Measurements from ENCODE around the gene PVR.
"Not testable (repeated sequence)": the region's sequence is repeated elsewhere in the genome, so short reads cannot be mapped to it uniquely, and the experiment has no call there.

The PVR gene

DNA sequence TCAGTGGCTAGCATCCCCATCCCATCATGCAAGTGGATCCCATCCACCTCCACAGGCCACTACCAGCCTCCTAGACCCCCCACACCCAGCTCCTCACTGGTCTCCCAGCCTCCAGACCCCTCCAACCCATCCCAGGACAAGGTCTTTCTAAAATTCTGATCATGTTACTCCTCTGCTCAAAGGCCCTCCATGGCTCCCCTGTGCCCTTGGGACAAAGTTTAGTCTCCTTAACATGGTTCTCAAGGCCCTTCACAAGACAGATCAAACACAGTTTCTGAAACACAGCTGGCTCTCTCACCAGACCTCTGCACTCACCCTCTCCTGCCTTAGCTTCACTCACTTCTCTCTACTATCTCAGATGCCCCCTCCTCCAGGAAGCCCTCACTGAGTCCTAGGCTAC, 36.8 kb downstream of the PVR start:
- no peak for DNase-seq

- DNase-seq: no peak
Measured at GRCh38 chr19:44681992-44682790, 38.5 kb downstream of the PVR start.

DNA sequence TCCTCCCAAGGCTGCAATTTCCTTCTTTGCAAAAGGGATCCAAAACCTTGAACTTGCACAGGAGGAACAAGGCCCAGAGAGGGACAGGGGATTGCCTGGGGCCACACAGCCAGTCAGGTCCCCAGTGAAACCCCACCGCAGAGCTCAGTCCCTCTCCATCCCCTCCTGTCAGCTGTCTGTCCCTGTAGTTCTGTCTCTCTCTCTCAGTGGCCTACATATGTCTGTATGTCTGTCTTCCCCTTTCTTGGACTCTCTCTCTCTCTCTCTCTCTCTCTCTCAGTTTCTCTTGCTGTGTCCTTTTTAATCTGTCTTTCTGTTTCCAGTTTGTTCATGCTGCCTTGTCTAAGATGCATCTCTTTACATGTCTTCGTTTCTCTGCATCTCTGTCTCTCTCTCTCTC, 39.1 kb downstream of the PVR start:
- no peak for DNase-seq

DNA sequence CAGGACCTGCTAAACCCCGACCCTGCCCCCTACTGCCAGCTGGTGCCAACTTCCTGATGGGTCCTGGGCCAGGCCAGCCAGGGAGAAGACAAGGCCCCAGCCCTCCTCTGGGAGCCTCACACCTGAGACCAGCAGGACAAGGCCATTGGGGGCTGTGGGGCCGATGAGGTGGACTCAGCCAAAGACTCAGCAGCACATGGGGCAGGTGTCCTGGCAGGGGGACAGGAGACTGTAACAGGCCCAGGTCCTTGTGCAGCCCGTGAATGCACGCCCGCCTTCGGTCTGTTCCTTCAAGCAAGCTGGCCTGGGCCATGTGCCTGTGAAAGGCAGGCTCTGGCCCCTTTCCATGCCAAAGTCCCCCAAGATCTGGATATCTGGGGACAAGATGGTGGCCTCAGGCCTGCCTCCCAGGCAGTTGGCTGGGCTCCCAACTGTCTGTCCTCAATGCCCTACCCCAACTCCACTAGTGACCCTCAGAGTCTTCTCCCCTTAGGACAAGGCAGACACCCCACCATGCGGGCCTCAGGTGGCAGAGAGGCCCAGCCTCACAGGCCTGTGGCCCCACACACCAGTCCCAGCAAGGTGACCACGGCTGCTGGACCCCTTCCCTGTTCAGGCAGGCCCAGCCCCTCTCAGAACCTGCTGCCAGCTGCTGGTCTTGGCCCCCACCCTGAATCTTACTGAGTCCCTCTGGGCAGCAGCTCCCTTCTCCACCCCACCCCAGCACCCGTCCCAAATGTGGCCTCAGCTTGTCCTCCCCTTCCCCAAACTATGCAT, 39.9 kb downstream of the PVR start:
- DNase-seq: no peak

- not testable (repeated sequence) for DNase-seq
Measured at GRCh38 chr19:44684396-44684795, 40.7 kb downstream of the PVR start.

DNA sequence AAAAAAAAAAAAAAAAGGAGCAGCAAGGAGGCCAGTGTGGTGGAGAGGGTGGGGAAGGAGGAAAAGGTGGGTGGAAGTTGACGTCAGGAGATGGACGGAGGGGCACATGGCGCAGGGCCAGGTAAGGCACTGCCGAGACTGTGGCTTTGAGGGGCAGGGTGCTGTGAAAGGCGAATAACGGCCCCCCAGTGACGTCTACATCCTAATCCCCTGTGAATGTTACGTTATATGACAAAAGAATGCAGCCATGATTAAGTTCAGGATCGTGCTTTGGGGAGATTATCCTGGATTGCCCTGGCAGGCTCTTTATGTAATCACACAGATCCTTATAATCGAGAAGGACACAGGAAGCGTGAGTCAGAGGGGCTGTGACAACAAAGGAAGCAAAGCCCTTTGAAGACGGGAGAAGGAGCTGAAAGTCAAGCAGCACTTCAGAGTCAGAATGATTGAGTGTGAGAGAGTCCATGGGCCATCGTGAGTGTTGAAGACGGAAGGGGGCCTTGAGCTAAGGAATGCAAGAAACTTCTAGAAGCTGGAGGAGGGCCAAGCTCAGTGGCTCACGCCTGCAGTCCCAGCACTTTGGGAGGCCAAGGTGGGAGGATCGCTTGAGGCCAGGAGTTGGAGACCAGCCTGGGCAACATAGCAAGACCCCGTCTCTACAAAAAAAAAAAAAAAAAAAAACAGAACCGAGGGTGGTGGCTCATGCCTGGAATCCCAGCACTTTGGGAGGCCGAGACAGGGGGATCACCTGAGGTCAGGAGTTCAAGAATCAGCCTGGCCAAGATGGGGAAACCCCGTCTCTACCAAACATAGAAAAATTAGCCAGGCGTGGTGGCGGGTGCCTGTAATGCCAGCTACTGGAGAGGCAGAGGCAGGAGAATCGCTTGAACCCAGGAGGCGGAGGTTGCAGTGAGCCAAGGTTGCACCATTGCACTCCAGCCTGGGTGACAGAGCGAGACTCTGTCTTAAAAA, 41.5 kb downstream of the PVR start:
- no peak for DNase-seq

- DNase-seq: no peak
Measured at GRCh38 chr19:44685877-44686276, 42.2 kb downstream of the PVR start.

DNA sequence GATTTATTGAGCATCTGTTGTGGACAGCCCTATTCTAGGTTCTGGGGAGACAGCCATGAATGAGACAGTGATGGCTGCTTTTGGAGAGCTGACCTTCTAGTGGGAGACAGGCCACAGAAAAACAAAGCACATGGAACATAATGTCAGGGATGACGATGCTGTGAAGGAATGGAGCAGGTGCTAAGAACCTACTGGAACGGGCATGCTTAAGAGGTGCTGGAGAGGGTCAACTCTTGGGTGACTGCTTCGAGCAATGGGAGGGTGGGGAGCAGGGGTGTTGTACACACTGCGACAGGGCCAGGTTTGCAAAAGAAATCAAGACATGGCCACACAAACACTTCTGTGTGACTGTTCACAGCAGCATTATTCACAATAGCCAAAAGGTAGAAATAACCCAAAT, 43.2 kb downstream of the PVR start:
- DNase-seq: no peak

DNA sequence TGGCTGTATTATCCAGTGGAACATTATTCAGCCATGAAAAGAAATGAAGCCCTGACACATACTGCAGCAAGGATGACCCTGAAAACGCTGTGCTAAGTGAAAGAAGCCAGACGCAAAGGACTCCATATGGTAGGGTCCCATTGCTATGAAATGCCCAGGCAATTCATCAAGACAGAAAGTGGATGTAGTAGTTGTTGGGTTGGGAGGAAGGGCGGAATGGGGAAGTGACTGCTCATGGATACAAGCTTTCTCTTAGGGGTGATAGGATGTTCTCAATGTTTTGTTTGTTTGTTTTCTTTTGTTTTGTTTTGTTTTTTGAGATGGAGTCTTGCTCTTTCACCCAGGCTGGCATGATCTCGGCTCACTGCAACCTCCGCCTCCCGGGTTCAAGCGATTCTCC, 44.2 kb downstream of the PVR start:
- DNase-seq: no peak

DNA sequence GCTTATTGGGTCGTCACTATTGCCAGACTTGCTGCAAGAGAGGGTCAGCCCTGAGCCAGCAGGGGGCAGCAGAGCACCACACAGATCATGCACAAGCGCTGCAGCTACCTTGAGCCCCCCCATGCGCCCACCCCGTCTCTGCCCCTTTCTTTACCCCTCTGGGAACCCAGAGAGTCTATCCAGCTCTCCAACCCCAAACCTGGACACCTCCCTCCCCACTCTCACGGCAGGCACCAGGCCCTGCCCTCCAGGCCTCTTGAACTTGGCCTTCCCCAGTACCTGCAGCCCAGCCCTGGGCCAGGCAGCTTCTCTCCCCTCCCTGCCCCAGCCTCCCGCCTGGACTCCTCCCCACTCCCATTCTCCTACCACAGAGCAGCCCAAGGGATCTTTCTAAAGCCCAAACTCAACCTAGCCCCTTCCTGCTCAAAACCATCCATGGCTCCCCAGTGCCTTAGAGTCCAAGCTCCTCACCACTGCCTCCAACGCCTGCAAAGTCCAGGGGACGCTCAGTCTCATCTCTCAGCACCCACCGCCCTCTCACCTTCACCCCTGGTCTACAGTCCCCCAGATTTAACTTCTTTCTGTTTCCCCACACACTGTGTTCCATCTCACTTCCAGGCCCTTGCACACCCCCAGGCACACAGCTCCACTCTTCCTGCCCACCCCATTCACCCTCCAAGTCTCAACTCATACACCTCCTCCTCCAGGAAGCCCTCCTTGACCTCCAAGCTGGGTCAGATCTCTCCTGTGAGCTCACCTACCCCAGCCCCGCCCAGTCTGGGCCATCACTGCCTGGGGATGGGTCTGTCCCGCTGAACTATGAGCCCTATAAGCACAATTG, 45.8 kb downstream of the PVR start:
- peak; percentile 83 for DNase-seq

- no peak for DNase-seq
Measured at GRCh38 chr19:44690131-44690440, 46.4 kb downstream of the PVR start.

- no peak for DNase-seq
Measured at GRCh38 chr19:44692379-44692721, 48.6 kb downstream of the PVR start.

GRCh38 chr19:44694184-44694579, 50.5 kb downstream of the PVR start:
- peak; percentile 37 for DNase-seq

DNA sequence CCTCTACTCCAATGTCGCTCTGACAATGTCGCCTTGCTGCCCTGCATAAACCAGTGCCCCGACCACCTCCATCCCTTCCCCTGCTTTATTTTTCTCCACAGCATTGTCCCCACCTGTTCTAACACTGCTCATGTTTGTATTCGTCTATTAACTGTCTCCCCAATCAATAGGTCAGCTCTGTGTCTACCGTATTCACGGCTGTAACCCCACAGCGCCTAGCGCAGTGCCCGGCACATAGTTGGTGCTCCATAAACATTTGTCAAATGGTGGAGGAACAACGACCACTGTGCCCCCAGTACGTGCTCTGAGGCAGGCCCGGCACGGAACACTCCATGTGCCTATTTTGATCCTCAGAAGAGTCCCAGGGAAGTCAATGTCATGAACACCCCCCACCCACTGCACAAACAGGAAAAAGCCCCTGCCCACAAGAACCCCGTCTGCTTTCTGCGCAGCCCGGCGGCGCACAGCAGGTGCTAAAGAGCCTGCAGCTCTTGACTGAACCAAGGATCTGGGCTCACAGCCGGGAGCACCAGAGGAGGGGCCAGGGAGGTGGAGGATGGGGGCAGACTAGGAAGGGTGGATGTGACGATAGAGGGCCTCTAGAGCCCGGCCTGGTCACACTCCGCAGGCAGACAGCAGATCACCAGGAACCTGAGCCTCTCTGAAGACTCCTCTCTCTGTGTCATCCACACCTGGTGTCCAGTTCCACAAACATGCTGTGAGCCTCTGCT, 53.4 kb downstream of the PVR start:
- DNase-seq: no peak

GRCh38 chr19:44697670-44698034, 53.9 kb downstream of the PVR start:
- DNase-seq: no peak

GRCh38 chr19:44698492-44699201, 54.9 kb downstream of the PVR start, which contains the start of gene CEACAM16:
Gene CEACAM16 (plus strand): TSS chr19:44699151. CDS start chr19:44701457, 2,306 bp downstream.
- DNase-seq: no peak

DNA sequence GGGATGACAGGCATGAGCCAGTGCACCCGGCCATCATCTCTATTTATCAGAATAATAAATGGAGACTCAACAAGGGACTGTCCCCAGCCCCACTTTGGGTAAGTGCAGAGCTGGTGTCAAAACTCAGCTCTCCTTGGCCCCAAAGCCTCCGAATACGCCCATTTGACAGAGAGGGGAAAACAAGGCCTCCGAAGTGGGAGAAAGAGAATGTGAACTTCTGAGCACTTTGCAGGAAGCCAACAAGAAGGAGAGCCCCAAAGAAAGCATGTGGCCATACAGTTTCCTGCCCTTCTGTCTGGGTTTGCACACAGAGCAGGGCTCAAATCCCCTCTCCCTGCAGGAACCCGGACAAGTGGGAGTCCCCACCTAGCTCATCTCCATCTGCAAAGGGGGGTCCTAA, 56.8 kb downstream of the PVR start:
- DNase-seq: no peak

DNA sequence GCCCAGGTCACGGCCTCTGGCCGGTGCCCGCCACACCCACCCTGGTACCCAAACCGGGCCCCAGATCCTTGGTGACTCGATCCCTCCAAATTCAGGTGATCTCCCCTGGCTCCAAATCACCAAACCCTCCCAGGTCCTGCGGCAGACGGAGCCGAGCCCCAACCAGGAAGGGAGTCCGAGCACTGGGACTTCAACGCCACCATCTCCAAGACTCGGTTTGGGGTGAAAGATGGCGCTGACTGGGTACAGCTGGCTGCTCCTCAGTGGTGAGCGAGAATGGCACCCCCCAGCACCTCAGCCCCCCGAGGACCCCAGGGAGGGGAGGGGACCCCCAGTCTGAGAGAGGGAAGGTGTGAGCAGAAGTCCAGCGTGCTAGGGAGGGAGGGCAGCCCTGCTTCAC, 57.5 kb downstream of the PVR start:
- no peak for DNase-seq

DNA sequence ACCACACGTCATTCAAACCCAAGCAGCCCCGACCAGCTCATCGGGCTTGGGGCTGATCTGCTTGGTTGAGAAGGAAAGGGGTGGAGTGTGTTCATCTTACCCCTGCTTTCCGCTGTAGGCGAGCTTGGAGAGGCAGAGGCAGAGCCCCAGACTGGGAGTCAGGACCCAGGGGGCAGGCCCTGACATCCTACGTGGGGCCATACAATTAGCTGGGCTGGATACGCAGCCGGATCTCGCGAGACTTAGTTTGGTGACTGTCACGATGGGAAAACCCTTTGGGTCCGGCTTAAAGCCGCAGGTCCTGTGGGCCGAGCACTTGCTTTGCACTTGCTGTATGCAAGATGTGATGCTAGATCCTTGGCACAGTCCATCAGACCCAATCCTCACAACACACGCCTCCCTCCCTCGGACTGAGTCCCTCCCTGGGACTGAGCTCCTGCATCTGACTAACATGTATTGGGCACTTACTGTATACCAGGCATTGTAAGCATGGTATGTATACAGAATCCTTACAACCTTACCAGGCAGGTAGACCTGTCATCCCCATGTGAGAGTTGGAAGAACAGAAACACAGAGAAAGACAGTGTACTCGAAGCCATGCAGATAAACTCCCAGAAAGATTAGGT, 59.0 kb downstream of the PVR start:
- no peak for DNase-seq

GRCh38 chr19:44703336-44704078, 59.8 kb downstream of the PVR start:
- no peak for DNase-seq

All from activated CD4-positive, alpha-beta T cell treated with anti-CD3 and anti-CD28 coated beads, Interleukin-2, Interleukin-6, amounts not matched to agents 100 ng/mL and 50 ng/mL, durations not matched to agents 16 hours and 8 hours (primary cell).